H9 (cell line): Measurements from ENCODE around the gene FARP1. TPM values are rescaled to one million over a fixed set of nuclear protein-coding genes. Genes with fewer than 3 reads are reported as not detected.

ENCODE experiments used
- DNase-seq: peaks from one replicate; pipeline ENCODE4 v3.0.0-alpha.2; 2017
- H2AFZ ChIP-seq: one replicate; pipeline ENCODE4 v1.6.1; 2013; ENCODE audit warnings: mild to moderate bottlenecking, low read length, control low read depth, moderate library complexity
- H2AK5ac ChIP-seq: 2 replicates; pipeline ENCODE4 v1.6.1; 2013; ENCODE audit warnings: low read length, control low read depth, mixed read lengths; ENCODE audit not compliant: insufficient read length
- H2BK120ac ChIP-seq: one replicate; pipeline ENCODE4 v1.6.1; 2013; ENCODE audit warnings: low read depth, mild to moderate bottlenecking, low read length, control low read depth, inconsistent platforms; ENCODE audit not compliant: poor library complexity, severe bottlenecking
- H2BK12ac ChIP-seq: 2 replicates; pipeline ENCODE4 v1.6.1; 2013; ENCODE audit warnings: low read length, control low read depth, mixed read lengths, low read depth; ENCODE audit not compliant: insufficient read length
- H2BK15ac ChIP-seq: 2 replicates; pipeline ENCODE4 v1.6.1; 2013; ENCODE audit warnings: low read depth, low read length, control low read depth
- H2BK20ac ChIP-seq: one replicate; pipeline ENCODE4 v1.6.1; 2013; ENCODE audit warnings: low read depth, mild to moderate bottlenecking, low read length, control low read depth, inconsistent platforms; ENCODE audit not compliant: poor library complexity, severe bottlenecking
- H2BK5ac ChIP-seq: 2 replicates; pipeline ENCODE4 v1.6.1; 2013; ENCODE audit warnings: low read length, control low read depth, mixed read lengths; ENCODE audit not compliant: insufficient read length
- H3K14ac ChIP-seq: 2 replicates; pipeline ENCODE4 v1.6.1; 2013; ENCODE audit warnings: low read length, control low read depth; ENCODE audit not compliant: insufficient read depth
- H3K18ac ChIP-seq: 2 replicates; pipeline ENCODE4 v1.6.1; 2013; ENCODE audit warnings: low read depth, mild to moderate bottlenecking, mixed read lengths, low read length, control low read depth; ENCODE audit not compliant: insufficient read length
- H3K23ac ChIP-seq: 2 replicates; pipeline ENCODE4 v1.6.1; 2013; ENCODE audit warnings: low read length, control low read depth, mixed read lengths, low read depth; ENCODE audit not compliant: insufficient read length
- H3K23me2 ChIP-seq: 2 replicates; pipeline ENCODE4 v1.6.1; 2013; ENCODE audit warnings: low read depth, mild to moderate bottlenecking, mixed read lengths, low read length, control low read depth; ENCODE audit not compliant: insufficient read length, poor library complexity, severe bottlenecking
- H3K27ac ChIP-seq: 2 replicates; pipeline ENCODE4 v1.5.1; 2013; ENCODE audit warnings: low read length, control low read depth, mixed read lengths, low read depth; ENCODE audit not compliant: insufficient read length
- H3K27me3 ChIP-seq: 2 replicates; pipeline ENCODE4 v1.6.1; 2013; ENCODE audit warnings: low read length, control low read depth, inconsistent platforms; ENCODE audit not compliant: insufficient read depth
- H3K4ac ChIP-seq: 2 replicates; pipeline ENCODE4 v1.6.1; 2013; ENCODE audit warnings: low read depth, mild to moderate bottlenecking, control low read depth, inconsistent platforms, low read length, moderate library complexity
- H3K4me1 ChIP-seq: 2 replicates; pipeline ENCODE4 v1.6.1; 2013; ENCODE audit warnings: low read length, control low read depth, inconsistent platforms; ENCODE audit not compliant: insufficient read depth
- H3K4me2 ChIP-seq: 2 replicates; pipeline ENCODE4 v1.6.1; 2013; ENCODE audit warnings: low read length, control low read depth, mixed read lengths; ENCODE audit not compliant: insufficient read length, insufficient read depth
- H3K56ac ChIP-seq: 2 replicates; pipeline ENCODE4 v1.6.1; 2013; ENCODE audit warnings: low read depth, mild to moderate bottlenecking, mixed read lengths, low read length, control low read depth; ENCODE audit not compliant: insufficient read length
- H3K79me1 ChIP-seq: 2 replicates; pipeline ENCODE4 v1.6.1; 2013; ENCODE audit warnings: low read depth, mild to moderate bottlenecking, moderate library complexity, low read length, control low read depth, inconsistent platforms; ENCODE audit not compliant: insufficient read depth, poor library complexity, severe bottlenecking
- H3K79me2 ChIP-seq: 2 replicates; pipeline ENCODE4 v1.6.1; 2013; ENCODE audit warnings: low read length, control low read depth, inconsistent platforms; ENCODE audit not compliant: insufficient read depth
- H3K9ac ChIP-seq: 2 replicates; pipeline ENCODE4 v1.6.1; 2013; ENCODE audit warnings: low read length, control low read depth, mixed read lengths; ENCODE audit not compliant: insufficient read length; ENCODE audit errors: extremely low read depth
- H3K9me3 ChIP-seq: one replicate; pipeline ENCODE4 v1.6.1; 2013; ENCODE audit warnings: low read depth, low read length, inconsistent platforms; ENCODE audit not compliant: control insufficient read depth
- H3T11ph ChIP-seq: one replicate; pipeline ENCODE4 v1.6.1; 2013; ENCODE audit warnings: mild to moderate bottlenecking, low read length, control low read depth, inconsistent platforms
- H4K20me1 ChIP-seq: one replicate; pipeline ENCODE4 v1.6.1; 2013; ENCODE audit not compliant: control insufficient read depth, insufficient read length, insufficient read depth
- H4K5ac ChIP-seq: 2 replicates; pipeline ENCODE4 v1.6.1; 2013; ENCODE audit warnings: low read depth, mild to moderate bottlenecking, mixed read lengths, low read length, control low read depth; ENCODE audit not compliant: insufficient read length
- H4K8ac ChIP-seq: replicated peaks from 2 replicates; pipeline ENCODE4 v1.6.1; 2013; ENCODE audit warnings: low read length, control low read depth, mixed read lengths, low read depth; ENCODE audit not compliant: insufficient read length
- H4K91ac ChIP-seq: 2 replicates; pipeline ENCODE4 v1.6.1; 2013; ENCODE audit warnings: low read depth, mild to moderate bottlenecking, moderate library complexity, mixed read lengths, low read length, control low read depth; ENCODE audit not compliant: insufficient read length
- H3K27ac Mint-ChIP-seq, 3 experiments: 2 replicates in 2 of 3; 3 replicates in 1 of 3; pipeline ENCODE4 v1.8.0; 2020 to 2021; ENCODE audit warnings: mixed read lengths in 3 of 3, mild to moderate bottlenecking in 1 of 3, moderate library complexity in 1 of 3
- H3K27me3 Mint-ChIP-seq: 2 replicates; pipeline ENCODE4 v1.8.0; 2021; ENCODE audit warnings: low read depth, mild to moderate bottlenecking, moderate library complexity, mixed read lengths
- H3K36me3 Mint-ChIP-seq, 3 experiments: 2 replicates in 2 of 3; 3 replicates in 1 of 3; pipeline ENCODE4 v1.8.0; 2020 to 2021; ENCODE audit warnings: low read depth in 3 of 3, mixed read lengths in 3 of 3; ENCODE audit not compliant: insufficient read depth in 1 of 3
- H3K4me1 Mint-ChIP-seq, 2 experiments: 2 replicates each; pipeline ENCODE4 v1.8.0; 2020; ENCODE audit warnings: mixed read lengths in 2 of 2
- H3K4me3 Mint-ChIP-seq, 2 experiments: 2 replicates in 1 of 2; 3 replicates in 1 of 2; pipeline ENCODE4 v1.8.0; 2020 to 2021; ENCODE audit warnings: mild to moderate bottlenecking in 2 of 2, mixed read lengths in 2 of 2, moderate library complexity in 1 of 2
- H3K9me3 Mint-ChIP-seq, 2 experiments: 2 replicates in 1 of 2; 3 replicates in 1 of 2; pipeline ENCODE4 v1.8.0; 2020; ENCODE audit warnings: mild to moderate bottlenecking in 2 of 2, mixed read lengths in 2 of 2, moderate library complexity in 1 of 2
- WGBS: extraction: QIAGEN DNeasy Blood & Tissue Kit; methylation state at CpG from one replicate; pipeline ENCODE4 v1.1.7; 2013; ENCODE audit warnings: missing lambda C conversion rate, low lambda C conversion rate, mixed read lengths; ENCODE audit not compliant: insufficient read length; ENCODE audit errors: extremely low coverage; 5-methylcytosine and 5-hydroxymethylcytosine counted together
- total RNA-seq: library from RNA; stranded (reverse); gene quantifications from 2 replicates; pipeline ENCODE4 v1.2.1, GENCODE V29; 2021
- TF ChIP-seq, protein P1 (sequence below): fragments of 200-600 bp; sonication (generic); conservative IDR thresholded peaks from 3 replicates; pipeline ENCODE4 v1.8.0; 2021; ENCODE audit warnings: antibody characterized with exemption, mild to moderate bottlenecking

Gene FARP1
- total RNA-seq, 1 experiment from 2014 or later, result 95.9 TPM

DNA sequence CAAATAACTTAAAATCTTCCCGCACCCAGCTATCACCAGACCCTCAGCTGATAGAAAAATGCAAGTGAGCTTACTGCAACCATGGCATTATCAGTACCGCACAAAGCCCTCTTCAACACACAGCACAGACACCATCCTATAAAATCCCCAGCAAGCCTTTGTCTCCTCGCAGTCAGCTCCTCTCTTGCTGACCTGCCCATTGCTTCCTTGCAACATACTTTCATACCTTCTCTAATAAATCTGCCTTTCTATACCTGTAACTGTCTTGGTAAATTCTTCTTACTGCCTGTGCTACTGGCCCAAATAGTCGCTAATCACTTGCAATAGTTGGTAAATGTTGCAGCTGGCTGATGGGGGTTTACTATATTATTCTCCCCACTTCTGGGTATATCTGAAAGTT, 43.3 kb upstream of the FARP1 start:
- Histone ChIP-seq H4K20me1 (no peaks in the 10 kb centered on the region), H2BK5ac (no peak overlapping the region), H3K9ac (no peak overlapping the region), H3K23ac (no peak overlapping the region), H3K9me3 (no peaks in the 10 kb centered on the region), H3K56ac (no peak overlapping the region), H3T11ph (no peak overlapping the region), H2BK120ac (no peak overlapping the region), H4K8ac (no peak overlapping the region), H2AFZ (no peak overlapping the region), H2BK12ac (no peak overlapping the region), H4K91ac (no peak overlapping the region), H3K4me1 (no peaks in the 10 kb centered on the region), H3K23me2 (no peaks in the 10 kb centered on the region), H2BK20ac (no peak overlapping the region), H3K27me3 (no peaks in the 10 kb centered on the region), H3K14ac (no peak overlapping the region), H4K5ac (no peak overlapping the region), H3K18ac (no peak overlapping the region), H2AK5ac (no peak overlapping the region), H2BK15ac (no peak overlapping the region), H3K79me1 (no peaks in the 10 kb centered on the region), H3K79me2 (no peaks in the 10 kb centered on the region), H3K4ac (no peak overlapping the region), H3K27ac (no peak overlapping the region), H3K4me2 (no peak overlapping the region)
- no peak overlapping the region for H3K4me3 Mint-ChIP-seq
- TF ChIP-seq, protein P1, sequence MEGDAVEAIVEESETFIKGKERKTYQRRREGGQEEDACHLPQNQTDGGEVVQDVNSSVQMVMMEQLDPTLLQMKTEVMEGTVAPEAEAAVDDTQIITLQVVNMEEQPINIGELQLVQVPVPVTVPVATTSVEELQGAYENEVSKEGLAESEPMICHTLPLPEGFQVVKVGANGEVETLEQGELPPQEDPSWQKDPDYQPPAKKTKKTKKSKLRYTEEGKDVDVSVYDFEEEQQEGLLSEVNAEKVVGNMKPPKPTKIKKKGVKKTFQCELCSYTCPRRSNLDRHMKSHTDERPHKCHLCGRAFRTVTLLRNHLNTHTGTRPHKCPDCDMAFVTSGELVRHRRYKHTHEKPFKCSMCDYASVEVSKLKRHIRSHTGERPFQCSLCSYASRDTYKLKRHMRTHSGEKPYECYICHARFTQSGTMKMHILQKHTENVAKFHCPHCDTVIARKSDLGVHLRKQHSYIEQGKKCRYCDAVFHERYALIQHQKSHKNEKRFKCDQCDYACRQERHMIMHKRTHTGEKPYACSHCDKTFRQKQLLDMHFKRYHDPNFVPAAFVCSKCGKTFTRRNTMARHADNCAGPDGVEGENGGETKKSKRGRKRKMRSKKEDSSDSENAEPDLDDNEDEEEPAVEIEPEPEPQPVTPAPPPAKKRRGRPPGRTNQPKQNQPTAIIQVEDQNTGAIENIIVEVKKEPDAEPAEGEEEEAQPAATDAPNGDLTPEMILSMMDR, result no peak
- peaks cover 9 to 23% (median 9%) of the 10 kb centered on the region in 3 experiments for H3K36me3 Mint-ChIP-seq
- no peak overlapping the region for H3K27ac Mint-ChIP-seq
- H3K9me3 Mint-ChIP-seq, result peaks cover 15 to 19% of the 10 kb centered on the region in 2 experiments
- WGBS, result no CpG with 5 or more reads among the region's 4 CpGs
- DNase-seq, result no peak
- H3K4me1 Mint-ChIP-seq, result peaks cover 18% of the 10 kb centered on the region in 2 experiments
- no peaks in the 10 kb centered on the region; the same call in 1 of the 2 replicates for H3K27me3 Mint-ChIP-seq
